ENCODE data around the gene TPST2.
"Not testable (repeated sequence)": the region's sequence is repeated elsewhere in the genome, so short reads cannot be mapped to it uniquely, and the experiment has no call there.

The TPST2 gene

DNA sequence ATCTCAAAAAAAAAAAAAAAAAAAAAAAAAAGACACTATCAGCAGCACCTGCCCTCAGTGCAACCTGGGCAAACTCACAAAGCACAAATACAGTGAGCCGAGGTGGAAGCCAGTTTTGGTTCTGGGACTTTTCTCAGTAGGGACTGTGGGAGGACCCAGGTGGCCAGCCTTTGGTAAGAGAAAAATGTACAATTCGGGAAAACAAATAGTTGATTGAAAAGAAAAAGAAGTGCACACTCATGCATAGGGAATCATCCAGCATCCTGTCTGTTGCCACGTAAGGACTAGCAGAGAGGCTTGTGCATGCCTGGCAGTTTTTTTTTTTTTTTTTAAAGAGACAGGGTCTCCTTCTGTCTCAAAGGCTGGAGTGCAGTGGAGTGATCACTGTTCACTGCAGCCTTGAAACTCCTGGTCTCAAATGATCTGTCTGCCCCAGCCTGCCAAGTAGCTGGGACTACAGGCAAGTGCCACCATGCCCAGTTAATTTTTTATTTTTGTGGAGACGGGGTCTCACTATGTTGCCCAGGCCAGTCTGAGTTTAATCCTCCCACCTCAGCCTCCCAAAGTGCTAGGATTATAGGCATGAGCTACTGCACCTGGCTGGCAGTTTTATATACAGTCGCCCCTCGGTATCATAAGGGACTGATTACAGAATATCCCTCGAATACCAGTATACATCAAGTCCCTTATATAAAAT, 36.7 kb downstream of the TPST2 start:
- no peak for DNase-seq

GRCh38 chr22:26552466-26552865, 37.5 kb downstream of the TPST2 start:
- no peak for DNase-seq

DNA sequence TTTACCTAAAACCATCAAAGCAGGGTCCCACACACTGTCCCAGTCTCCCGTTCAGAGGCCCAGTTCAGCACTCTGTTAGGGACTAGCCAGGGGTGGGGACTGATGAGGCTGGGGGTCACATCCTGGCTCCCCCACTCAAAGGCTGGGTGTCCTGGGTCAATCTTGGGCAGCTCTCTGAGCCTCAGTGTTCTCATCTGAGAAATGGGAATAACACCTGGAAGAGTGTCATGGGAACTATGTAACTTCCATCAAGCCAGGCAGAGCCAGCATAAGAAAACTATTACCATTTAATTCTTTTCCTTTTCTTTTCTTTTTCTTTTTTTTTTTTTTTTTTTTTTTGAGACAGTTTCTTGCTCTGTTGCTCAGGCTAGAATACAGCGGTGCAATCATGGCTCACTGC, 38.4 kb downstream of the TPST2 start:
- DNase-seq, result no peak

GRCh38 chr22:26550498-26551033, 39.4 kb downstream of the TPST2 start:
- DNase-seq, result no peak

GRCh38 chr22:26549902-26550497, 39.9 kb downstream of the TPST2 start:
- no peak for DNase-seq

GRCh38 chr22:26548984-26549383, 40.9 kb downstream of the TPST2 start:
- DNase-seq, result no peak

- DNase-seq, result no peak
Observed at GRCh38 chr22:26548303-26548702, 41.6 kb downstream of the TPST2 start.

DNA sequence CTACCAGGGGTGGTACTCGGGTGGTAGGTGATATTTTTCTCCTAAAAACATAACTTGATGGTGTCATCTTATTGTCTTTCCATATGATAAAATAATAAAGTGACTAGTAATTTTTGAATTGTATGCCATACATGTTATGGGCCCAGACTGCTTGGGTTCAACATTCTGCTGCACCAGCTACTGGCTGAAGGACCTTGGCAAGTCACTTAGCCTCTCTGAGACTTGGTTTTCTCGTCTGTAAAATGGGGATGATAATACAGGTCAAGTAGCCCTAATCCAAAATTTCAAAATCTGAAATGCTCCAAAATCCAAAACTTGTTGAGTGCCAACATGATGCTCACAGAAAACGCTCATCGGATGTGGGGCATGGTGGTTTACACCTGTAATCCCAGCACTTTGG, 42.1 kb downstream of the TPST2 start:
- DNase-seq, result no peak

- no peak for DNase-seq
Observed at GRCh38 chr22:26547426-26547825, 42.5 kb downstream of the TPST2 start.

GRCh38 chr22:26546282-26546681, 43.6 kb downstream of the TPST2 start:
- no peak for DNase-seq

DNA sequence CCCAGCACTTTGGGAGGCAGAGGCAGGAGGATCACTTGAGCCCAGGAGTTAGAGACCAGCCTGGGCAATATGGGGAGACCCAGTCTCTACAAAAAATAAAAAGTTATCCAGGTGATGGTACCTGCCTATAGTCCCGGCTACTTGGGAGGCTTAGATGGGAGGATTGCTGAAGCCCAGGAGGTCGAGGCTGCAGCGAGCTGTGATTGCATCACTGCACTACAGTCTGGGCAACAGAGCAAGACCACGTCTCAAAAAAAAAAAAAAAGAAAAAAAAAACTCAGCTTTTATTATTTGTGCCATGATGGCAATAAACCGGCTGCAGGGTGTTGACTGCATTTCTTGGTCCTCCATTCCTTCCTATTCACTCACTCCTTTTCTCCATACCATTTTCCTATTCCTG, 44.1 kb downstream of the TPST2 start:
- DNase-seq, result no peak

GRCh38 chr22:26545385-26545784, 44.5 kb downstream of the TPST2 start:
- no peak for DNase-seq

DNA sequence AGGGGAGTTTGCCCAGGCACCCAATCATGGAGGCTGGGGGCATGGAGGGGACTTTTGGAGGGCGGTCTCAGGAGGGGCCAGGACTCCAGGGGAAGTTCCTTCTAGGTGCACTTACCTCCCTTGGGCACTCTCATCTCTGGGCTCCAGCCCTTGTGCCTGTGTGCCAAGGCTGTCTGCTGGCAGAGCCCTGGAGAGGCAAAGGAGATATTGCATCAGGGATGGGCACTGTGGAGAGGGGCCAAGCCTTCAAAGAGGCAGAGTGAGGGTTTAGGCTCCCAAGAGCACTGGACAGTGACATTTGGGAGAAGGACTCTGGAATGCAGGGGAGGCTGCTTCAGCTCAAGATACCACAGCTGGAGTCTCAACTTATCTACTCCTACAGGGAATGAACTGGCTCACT, 45.4 kb downstream of the TPST2 start:
- no peak for DNase-seq

DNA sequence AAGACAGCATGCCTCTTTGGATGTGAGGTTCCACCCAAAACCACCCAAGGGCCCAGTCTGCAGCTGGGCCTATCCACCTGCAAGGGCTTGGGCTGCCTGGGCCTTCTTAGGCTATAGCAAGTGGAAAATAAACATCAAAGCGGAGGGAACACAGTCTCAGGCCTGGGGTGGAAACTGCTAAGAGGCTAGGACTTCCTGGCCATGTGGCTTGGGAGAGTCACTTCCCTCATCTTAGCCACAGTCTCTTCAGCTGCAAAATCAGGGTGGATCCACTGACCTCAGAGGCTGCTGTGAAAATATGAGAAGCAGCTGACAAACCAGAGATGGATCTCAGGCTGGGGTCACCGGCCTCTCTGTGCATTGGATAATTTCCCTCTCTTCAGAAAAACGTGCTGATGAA, 47.1 kb downstream of the TPST2 start:
- DNase-seq, result no peak

DNA sequence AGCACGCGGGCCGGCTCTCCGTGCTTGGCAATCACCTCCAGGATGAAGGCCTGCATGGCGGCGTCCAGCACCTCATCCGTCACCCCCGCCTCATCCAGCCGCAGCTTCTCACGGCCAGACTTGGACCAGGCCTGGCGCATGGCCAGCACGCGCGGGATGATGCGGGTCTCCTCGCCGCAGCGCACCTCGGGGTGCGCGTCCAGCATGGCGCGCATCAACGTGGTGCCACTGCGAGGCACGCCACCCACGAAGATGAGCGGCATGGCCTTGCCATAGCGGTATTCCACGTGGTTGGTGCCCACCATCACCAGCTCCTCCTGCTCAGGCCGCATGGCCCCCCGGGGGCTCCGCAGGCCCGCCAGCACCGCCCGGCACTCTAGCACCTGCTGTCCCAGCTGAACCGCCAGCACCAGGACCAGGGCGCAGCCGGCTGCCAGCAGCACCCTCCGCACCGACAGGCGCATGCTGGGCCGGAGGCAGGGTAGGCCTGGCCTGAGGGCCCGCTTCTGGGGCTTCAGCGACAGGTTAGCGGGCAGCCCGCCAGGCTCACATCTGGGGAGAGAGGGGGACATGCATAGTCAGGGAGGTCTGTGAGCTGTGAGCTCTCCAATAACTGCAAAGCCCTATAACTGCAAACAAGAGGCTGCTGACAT, 48.6 kb downstream of the TPST2 start:
- DNase-seq, result no peak

DNA sequence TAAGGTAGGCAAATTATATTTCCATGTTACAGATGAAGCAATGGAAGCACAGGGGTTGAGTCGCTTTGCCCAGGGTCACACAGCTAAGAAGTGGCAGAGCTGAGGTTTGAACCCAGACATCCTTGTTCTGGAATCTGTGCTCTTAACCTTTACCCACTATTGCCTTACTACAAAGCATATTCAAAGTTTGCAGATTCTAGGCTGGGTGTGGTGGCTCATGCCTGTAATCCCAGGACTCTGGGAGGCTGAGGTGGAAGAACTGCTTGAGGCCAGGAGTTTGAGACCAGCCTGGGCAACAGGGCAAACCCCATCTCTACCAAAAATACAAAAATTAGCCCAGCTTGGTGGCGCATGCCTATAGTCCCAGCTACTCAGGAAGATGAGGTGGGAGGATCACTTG, 49.8 kb downstream of the TPST2 start:
- DNase-seq, result no peak

- no peak for DNase-seq
Observed at GRCh38 chr22:26536762-26537134, 53.2 kb downstream of the TPST2 start.

DNA sequence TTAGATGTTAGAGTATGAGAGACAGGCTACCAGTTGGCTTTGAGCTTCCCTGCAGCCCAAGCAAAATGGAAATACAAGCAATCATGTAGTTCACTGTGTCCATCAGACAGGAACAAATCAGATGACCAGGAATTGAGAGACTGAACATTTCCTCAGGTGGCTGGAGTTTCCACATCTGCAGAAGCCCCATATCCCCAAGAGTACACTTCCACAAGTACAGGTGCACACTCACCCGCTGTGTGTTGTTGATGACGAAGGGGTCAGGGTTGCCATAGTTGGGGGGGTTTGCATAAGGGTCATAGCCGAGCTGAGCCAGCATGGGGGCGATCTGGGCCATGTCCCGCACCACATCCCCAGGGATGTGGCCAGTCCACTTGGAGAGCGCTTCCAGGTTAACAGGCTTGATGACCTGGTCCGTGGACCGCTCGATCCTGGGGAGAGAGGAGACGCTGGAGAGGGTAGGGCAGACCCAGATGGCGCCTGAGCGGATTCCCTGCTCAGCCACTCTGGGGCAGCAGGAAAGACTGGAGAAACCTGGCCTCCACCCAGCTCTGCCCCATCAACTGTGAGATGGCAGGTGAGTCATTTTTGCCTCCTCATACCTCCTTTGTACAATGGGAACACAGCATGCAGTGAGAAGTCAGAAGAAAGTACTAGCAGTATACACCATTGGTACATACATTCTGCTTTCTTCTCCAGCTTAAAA, 53.7 kb downstream of the TPST2 start:
- no peak for DNase-seq

GRCh38 chr22:26535603-26535908, 54.4 kb downstream of the TPST2 start:
- no peak for DNase-seq

DNA sequence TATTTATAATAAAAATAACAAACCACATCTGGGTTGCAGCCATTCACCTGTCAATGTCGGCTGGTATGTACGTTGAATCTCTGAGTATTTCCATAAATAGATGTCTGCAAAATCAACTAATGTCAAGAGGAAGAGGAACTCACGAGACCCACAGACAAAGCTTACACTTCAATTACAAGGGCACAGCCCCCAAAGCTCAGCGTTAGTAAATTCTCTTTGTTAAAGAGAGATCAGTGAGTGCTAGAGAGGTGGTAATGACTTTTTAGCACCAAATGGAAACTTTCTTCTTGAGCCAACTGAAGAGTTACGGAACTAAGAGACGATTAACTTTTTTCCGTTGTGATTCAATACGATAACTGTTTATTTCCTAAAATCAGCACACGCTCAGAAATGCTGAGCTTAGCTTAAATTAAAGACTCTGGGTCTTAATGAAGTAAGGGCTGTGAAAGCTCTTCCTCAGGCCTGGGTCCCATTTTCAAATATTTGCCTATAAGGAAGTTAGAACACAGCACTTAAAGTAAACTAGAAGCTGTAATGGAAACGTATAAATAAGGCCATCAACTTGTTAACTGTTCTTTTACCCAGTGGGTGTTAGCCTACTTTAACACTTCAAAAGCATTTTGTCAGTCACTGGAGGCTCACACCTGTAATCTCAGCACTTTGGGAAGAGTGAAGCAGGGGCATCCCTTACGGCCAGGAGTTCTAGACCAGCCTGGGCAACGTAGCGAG, 54.9 kb downstream of the TPST2 start:
- no peak for DNase-seq

DNA sequence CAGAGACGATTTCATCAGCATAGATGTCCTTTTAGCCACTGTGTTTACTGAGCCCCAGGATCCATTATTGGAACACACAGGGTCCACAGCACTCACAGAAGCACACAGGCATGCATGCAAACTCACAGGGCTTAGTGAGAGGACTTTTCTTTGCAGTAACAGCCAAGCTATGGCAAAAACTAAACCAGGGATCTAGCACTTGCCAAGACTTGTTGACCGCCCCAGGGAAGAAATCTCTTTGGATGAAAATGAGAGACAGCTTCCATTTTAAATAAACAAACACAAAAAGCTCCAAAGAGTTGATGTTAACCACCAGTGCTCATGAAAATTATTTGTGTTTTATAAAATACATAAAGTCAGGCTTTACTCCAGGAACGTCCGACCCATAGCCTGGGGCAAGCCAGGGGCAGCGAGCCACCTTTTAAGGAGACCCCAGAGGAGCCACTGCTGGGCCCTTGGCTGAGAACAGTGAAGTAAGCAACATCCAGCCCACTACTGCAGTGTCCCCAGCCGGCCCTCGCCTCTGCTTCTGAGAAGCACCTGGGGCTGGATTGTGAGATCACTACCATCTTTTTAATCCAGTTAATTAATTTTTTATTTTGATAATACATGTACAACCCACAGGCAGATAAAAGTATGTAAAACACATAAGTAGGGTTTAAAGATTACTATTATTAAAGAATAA, 55.6 kb downstream of the TPST2 start:
- DNase-seq, result no peak

GRCh38 chr22:26529345-26529744, 60.6 kb downstream of the TPST2 start:
- DNase-seq, result no peak

DNA sequence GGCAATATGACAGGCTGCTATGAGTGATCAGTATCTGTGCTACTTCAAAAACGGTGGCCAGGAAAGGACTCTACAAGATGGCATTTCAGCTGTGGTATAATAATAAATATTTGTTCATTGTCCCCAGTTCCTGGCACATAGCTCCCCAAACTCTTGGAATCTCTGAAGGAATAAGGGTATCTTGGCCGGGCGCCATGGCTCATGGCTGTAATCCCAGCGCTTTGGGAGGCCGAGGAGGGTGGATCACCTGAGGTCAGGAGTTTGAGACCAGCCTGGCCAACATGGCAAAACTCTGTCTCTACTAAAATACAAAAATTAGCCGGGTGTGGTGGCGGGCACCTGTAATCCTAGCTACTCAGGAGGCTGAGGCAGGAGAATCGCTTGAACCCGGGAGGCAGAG, 61.4 kb downstream of the TPST2 start:
- DNase-seq, result not testable (repeated sequence)
